Measurements from ENCODE around the gene ZBTB6. TPM values are rescaled to one million over a fixed set of nuclear protein-coding genes. Genes with fewer than 3 reads are reported as not detected.

ZBTB6 gene
- 10 to 100 TPM in 1 of 4 donors, 1 to 10 TPM in 3; 5.2 to 10.1 (median 8.7) TPM for total RNA-seq

- peak within 1 kb of the TSS; percentile 84 to 94 (median 90) for H3K27ac ChIP-seq
- WGBS, 2 donors (ENCODE audit: low coverage in 1 of 2): 0% methylated on average over 7 to 35 of the region's 35 CpGs
- peak; percentile 80 for DNase-seq
- no peaks in the 10 kb centered on the region for H3K9me3 ChIP-seq
- H3K36me3 ChIP-seq: peaks cover 0 to 26% (median 9%) of the 10 kb centered on the region in 4 donors
- H3K27me3 ChIP-seq: no peaks in the 10 kb centered on the region
- in situ Hi-C loops (cut with MboI; ENCODE audit: low pct_ligation_motif_present in 1 of 4, low pct_unique_long_range_greater_than_20kb in 1 of 4, low sequenced_read_pairs in 3 of 4): no loop called here
- H3K4me1 ChIP-seq: peaks cover 5 to 16% (median 10%) of the 10 kb centered on the region in 4 donors
- TF ChIP-seq EP300 (IDR thresholded peaks at IDR 0.05; ENCODE audit: low read depth) (no peak), POLR2AphosphoS5 (IDR thresholded peaks at IDR 0.05) (peak; percentile 12 to 67 (median 65)), CTCF (IDR thresholded peaks at IDR 0.05) (no peak), POLR2A (IDR thresholded peaks at IDR 0.05) (peak; percentile 62)
- intact Hi-C loops (cut with DNase I; ENCODE audit: low total_unique reads): no loop called here
- peak within 1 kb of the TSS; percentile 68 to 95 (median 82) for H3K4me3 ChIP-seq
Observed at GRCh38 chr9:122912964-122913673, at the start of gene ZBTB6. ZBTB6 (minus strand) TSS chr9:122913323; CDS start chr9:122912072, 1,251 bp downstream.

- H3K4me1 ChIP-seq: peaks cover 0 to 6% (median 0%) of the 10 kb centered on the region in 4 donors
- H3K36me3 ChIP-seq: peaks cover 0 to 19% (median 0%) of the 10 kb centered on the region in 4 donors
- DNase-seq: no peak
- no peak overlapping the region for H3K4me3 ChIP-seq
- 86 to 97% methylated on average over 1 of the region's 1 CpG for WGBS, 2 donors (ENCODE audit: low coverage in 1 of 2)
- in situ Hi-C loops (cut with MboI; ENCODE audit: low pct_ligation_motif_present in 1 of 4, low pct_unique_long_range_greater_than_20kb in 1 of 4, low sequenced_read_pairs in 3 of 4): no loop called here
- intact Hi-C loops (cut with DNase I; ENCODE audit: low total_unique reads): no loop called here
- H3K9me3 ChIP-seq: no peaks in the 10 kb centered on the region
- H3K27me3 ChIP-seq: no peaks in the 10 kb centered on the region
- no peak overlapping the region for H3K27ac ChIP-seq
- TF ChIP-seq POLR2AphosphoS5 (IDR thresholded peaks at IDR 0.05): no peak
- TF ChIP-seq POLR2A (IDR thresholded peaks at IDR 0.05): no peak
- TF ChIP-seq EP300 (IDR thresholded peaks at IDR 0.05; ENCODE audit: low read depth): no peak
- no peak for TF ChIP-seq CTCF (IDR thresholded peaks at IDR 0.05)
Observed at GRCh38 chr9:122961139-122961538, 48.0 kb upstream of the ZBTB6 start.

- no peak overlapping the region for H3K27ac ChIP-seq
- no peaks in the 10 kb centered on the region for H3K27me3 ChIP-seq
- H3K36me3 ChIP-seq: peaks cover 0 to 13% (median 0%) of the 10 kb centered on the region in 4 donors
- H3K9me3 ChIP-seq: no peaks in the 10 kb centered on the region
- peaks cover 13 to 47% (median 23%) of the 10 kb centered on the region in 4 donors for H3K4me1 ChIP-seq
- DNase-seq: no peak
- intact Hi-C loops (cut with DNase I; ENCODE audit: low total_unique reads) (no loop called here), in situ Hi-C loops (cut with MboI; ENCODE audit: low pct_ligation_motif_present in 1 of 4, low pct_unique_long_range_greater_than_20kb in 1 of 4, low sequenced_read_pairs in 3 of 4) (no loop called here)
- no peak for TF ChIP-seq POLR2A (IDR thresholded peaks at IDR 0.05)
- TF ChIP-seq EP300 (IDR thresholded peaks at IDR 0.05; ENCODE audit: low read depth): no peak
- no peak for TF ChIP-seq POLR2AphosphoS5 (IDR thresholded peaks at IDR 0.05)
- no peak for TF ChIP-seq CTCF (IDR thresholded peaks at IDR 0.05)
- no peak overlapping the region for H3K4me3 ChIP-seq
Observed at GRCh38 chr9:122955961-122956360, 42.8 kb upstream of the ZBTB6 start.

- Histone ChIP-seq H3K4me1 (peaks cover 22 to 62% (median 32%) of the 10 kb centered on the region in 4 donors), H3K27ac (peak overlapping the region; percentile 6 to 57 (median 52)), H3K4me3 (no peak overlapping the region), H3K36me3 (no peaks in the 10 kb centered on the region), H3K27me3 (no peaks in the 10 kb centered on the region), H3K9me3 (no peaks in the 10 kb centered on the region)
- TF ChIP-seq POLR2AphosphoS5 (IDR thresholded peaks at IDR 0.05): no peak
- no peak for TF ChIP-seq POLR2A (IDR thresholded peaks at IDR 0.05)
- TF ChIP-seq EP300 (IDR thresholded peaks at IDR 0.05; ENCODE audit: low read depth): no peak
- TF ChIP-seq CTCF (IDR thresholded peaks at IDR 0.05): no peak
- intact Hi-C loops (cut with DNase I; ENCODE audit: low total_unique reads): no loop called here
- no peak for DNase-seq
- in situ Hi-C loops (cut with MboI; ENCODE audit: low pct_ligation_motif_present in 1 of 4, low pct_unique_long_range_greater_than_20kb in 1 of 4, low sequenced_read_pairs in 3 of 4): no loop called here
Observed at GRCh38 chr9:122954253-122954691, 41.1 kb upstream of the ZBTB6 start.
